H1 (cell line): Measurements from ENCODE around the gene STARD13. TPM values are rescaled to one million over a fixed set of nuclear protein-coding genes. Genes with fewer than 3 reads are reported as not detected.

Experiments
- CTCF ChIA-PET: fragments of 300-600 bp; sonication (Branson Sonifier 250); formaldehyde crosslinking; loops from one replicate; lab custom pipeline; 2021; ENCODE audit not compliant: partially characterized antibody; lab: Charles Lee
- POLR2A ChIA-PET: fragments of 300-600 bp; sonication (Branson Sonifier 250); formaldehyde crosslinking; loops from one replicate; lab custom pipeline; 2021; ENCODE audit warnings: inconsistent platforms; ENCODE audit not compliant: partially characterized antibody; lab: Charles Lee
- DNase-seq, 2 experiments: peaks; one replicate each; pipeline versions ENCODE4 v3.0.0 to v3.0.0-alpha.2; 2010 to 2022; ENCODE audit warnings: low spot score in 2 of 2, low read depth in 1 of 2, mixed read lengths in 1 of 2
- FAIRE-seq: peaks from 2 replicates; lab custom pipeline; 2011; peaks lifted over from hg19 to GRCh38; lab: Jason Lieb, UNC
- H2AFZ ChIP-seq: 2 replicates; pipeline ENCODE4 v1.8.1; 2012; ENCODE audit warnings: low read length, inconsistent platforms
- H2AK5ac ChIP-seq: 2 replicates; pipeline ENCODE4 v1.6.1; 2013; ENCODE audit warnings: low read depth, low read length
- H2BK120ac ChIP-seq: replicated peaks from 2 replicates; pipeline ENCODE3; 2013; ENCODE audit warnings: low read depth, low read length, inconsistent platforms
- H2BK12ac ChIP-seq: 2 replicates; pipeline ENCODE4 v1.6.1; 2013; ENCODE audit warnings: low read depth, low read length
- H2BK15ac ChIP-seq: 2 replicates; pipeline ENCODE4 v1.6.1; 2013; ENCODE audit warnings: low read length
- H2BK20ac ChIP-seq: 2 replicates; pipeline ENCODE4 v1.6.1; 2013; ENCODE audit warnings: low read length
- H2BK5ac ChIP-seq: 2 replicates; pipeline ENCODE4 v1.6.1; 2013; ENCODE audit warnings: low read depth, low read length
- H3K14ac ChIP-seq: 2 replicates; pipeline ENCODE4 v1.6.1; 2013; ENCODE audit warnings: inconsistent platforms; ENCODE audit not compliant: insufficient read length
- H3K18ac ChIP-seq: 2 replicates; pipeline ENCODE4 v1.6.1; 2013; ENCODE audit warnings: low read length; ENCODE audit errors: extremely low read depth
- H3K23ac ChIP-seq: 2 replicates; pipeline ENCODE4 v1.6.1; 2013; ENCODE audit warnings: inconsistent platforms; ENCODE audit not compliant: insufficient read length
- H3K23me2 ChIP-seq: 2 replicates; pipeline ENCODE4 v1.6.1; 2013; ENCODE audit warnings: low read depth, low read length
- H3K27ac ChIP-seq: 2 replicates; pipeline ENCODE4 v1.6.1; 2011; ENCODE audit warnings: low read depth, low read length, inconsistent platforms
- H3K27me3 ChIP-seq, 4 experiments: replicated peaks in 1 of 4; 1 replicate in 1 of 4; 2 replicates in 3 of 4; pipeline versions ENCODE4 v1.6.1 to v1.8.1; 2011 to 2013; ENCODE audit warnings: low read length in 3 of 4, mild to moderate bottlenecking in 3 of 4, inconsistent platforms in 2 of 4, mixed read lengths in 2 of 4, moderate library complexity in 1 of 4; ENCODE audit not compliant: control insufficient read depth in 3 of 4, insufficient read depth in 3 of 4; ENCODE audit errors: extremely low read depth in 1 of 4
- H3K36me3 ChIP-seq, 4 experiments: 2 replicates each; pipeline versions ENCODE4 v1.6.1 to v1.8.1; 2011 to 2013; ENCODE audit warnings: mild to moderate bottlenecking in 4 of 4, low read length in 3 of 4, moderate library complexity in 2 of 4, control low read depth in 1 of 4, inconsistent platforms in 1 of 4; ENCODE audit not compliant: insufficient read depth in 4 of 4, control insufficient read depth in 2 of 4
- H3K4ac ChIP-seq: replicated peaks from 2 replicates; pipeline ENCODE3; 2013; ENCODE audit warnings: low read length, low read depth, mixed read lengths, inconsistent platforms; ENCODE audit not compliant: insufficient read length
- H3K4me1 ChIP-seq, 4 experiments: replicated peaks in 1 of 4; 1 replicate in 1 of 4; 2 replicates in 3 of 4; pipeline versions ENCODE4 v1.6.1 to v1.8.1; 2011 to 2013; ENCODE audit warnings: low read length in 3 of 4, inconsistent platforms in 2 of 4, mixed read lengths in 1 of 4; ENCODE audit not compliant: insufficient read depth in 4 of 4, control insufficient read depth in 3 of 4
- H3K4me2 ChIP-seq, 2 experiments: 2 replicates each; pipeline versions ENCODE4 v1.6.1 to v1.8.1; 2011 to 2013; ENCODE audit warnings: low read depth in 2 of 2, low read length in 2 of 2, control low read depth in 1 of 2, inconsistent platforms in 1 of 2, mild to moderate bottlenecking in 1 of 2; ENCODE audit not compliant: insufficient read depth in 1 of 2
- H3K4me3 ChIP-seq, 4 experiments: fragments of 200-600, 300-600 bp in 1 of 4; sonication (generic), shearing (Covaris generic), sonication (Bioruptor Twin) in 1 of 4; 2 replicates each; pipeline versions ENCODE4 v1.5.1 to v1.8.1; 2011 to 2016; ENCODE audit warnings: low read length in 4 of 4, low read depth in 3 of 4, control low read depth in 2 of 4, inconsistent platforms in 2 of 4, mild to moderate bottlenecking in 2 of 4, mixed read lengths in 1 of 4, moderate library complexity in 1 of 4; ENCODE audit not compliant: insufficient read depth in 2 of 4; ENCODE audit errors: extremely low read depth in 1 of 4
- H3K56ac ChIP-seq: replicated peaks from 2 replicates; pipeline ENCODE3; 2013; ENCODE audit warnings: low read depth, mild to moderate bottlenecking, mixed read lengths, low read length, inconsistent platforms; ENCODE audit not compliant: insufficient read length
- H3K79me1 ChIP-seq: 2 replicates; pipeline ENCODE4 v1.6.1; 2013; ENCODE audit warnings: low read depth, low read length, control low read depth
- H3K79me2 ChIP-seq, 2 experiments: 2 replicates each; pipeline versions ENCODE4 v1.6.1 to v1.8.1; 2012 to 2013; ENCODE audit warnings: low read length in 2 of 2, mild to moderate bottlenecking in 2 of 2, inconsistent platforms in 1 of 2; ENCODE audit not compliant: insufficient read depth in 2 of 2, control insufficient read depth in 1 of 2
- H3K9ac ChIP-seq, 4 experiments: replicated peaks in 1 of 4; 1 replicate in 1 of 4; 2 replicates in 3 of 4; pipeline versions ENCODE4 v1.6.1 to v1.8.1; 2011 to 2013; ENCODE audit warnings: low read depth in 3 of 4, low read length in 3 of 4, control low read depth in 2 of 4, mild to moderate bottlenecking in 2 of 4, moderate library complexity in 2 of 4, inconsistent platforms in 1 of 4; ENCODE audit errors: extremely low read depth in 1 of 4
- H3K9me3 ChIP-seq, 2 experiments: 2 replicates each; pipeline versions ENCODE4 v1.6.1 to v1.8.1; 2012 to 2013; ENCODE audit warnings: mild to moderate bottlenecking in 2 of 2, moderate library complexity in 2 of 2, control low read depth in 1 of 2, inconsistent platforms in 1 of 2, low read depth in 1 of 2, low read length in 1 of 2, mixed read lengths in 1 of 2; ENCODE audit not compliant: insufficient read depth in 2 of 2
- H4K20me1 ChIP-seq, 2 experiments: replicated peaks in 1 of 2; 2 replicates each; pipeline versions ENCODE3 to v1.8.1; 2011 to 2013; ENCODE audit warnings: inconsistent platforms in 2 of 2, low read length in 2 of 2, mild to moderate bottlenecking in 1 of 2; ENCODE audit not compliant: insufficient read depth in 2 of 2, control insufficient read depth in 1 of 2
- H4K5ac ChIP-seq: 2 replicates; pipeline ENCODE4 v1.6.1; 2013; ENCODE audit warnings: low read length, low read depth, mixed read lengths, inconsistent platforms; ENCODE audit not compliant: insufficient read length
- H4K8ac ChIP-seq: 2 replicates; pipeline ENCODE4 v1.8.0; 2013; ENCODE audit warnings: mild to moderate bottlenecking, moderate library complexity, low read length, inconsistent platforms; ENCODE audit not compliant: insufficient read depth; ENCODE audit errors: extremely low read depth
- H4K91ac ChIP-seq: replicated peaks from 2 replicates; pipeline ENCODE3; 2013; ENCODE audit warnings: low read length, mixed read lengths, inconsistent platforms; ENCODE audit not compliant: insufficient read length
- CTBP2 ChIP-seq: IDR thresholded peaks from 2 replicates; pipeline ENCODE4 v1.7.0; 2011; ENCODE audit warnings: borderline replicate concordance, mild to moderate bottlenecking, moderate library complexity, mixed read lengths, low read length; ENCODE audit not compliant: insufficient read depth, insufficient read length
- EZH2 ChIP-seq: fragments of 200-600 bp; sonication (generic); IDR thresholded peaks from 2 replicates; pipeline ENCODE4 v1.7.1; 2012; ENCODE audit warnings: low read depth, mild to moderate bottlenecking, moderate library complexity, low read length, inconsistent platforms; ENCODE audit not compliant: severe bottlenecking
- NRF1 ChIP-seq: IDR thresholded peaks from 2 replicates; pipeline ENCODE4 v1.6.1; 2011; ENCODE audit warnings: mild to moderate bottlenecking, low read depth, low read length, improper control_type of control experiment
- SIX5 ChIP-seq: IDR thresholded peaks from 2 replicates; pipeline ENCODE4 v1.6.1; 2011; ENCODE audit warnings: mild to moderate bottlenecking, low read depth, low read length
- SP2 ChIP-seq: IDR thresholded peaks from 2 replicates; pipeline ENCODE4 v1.6.1; 2012; ENCODE audit warnings: mild to moderate bottlenecking, low read length, inconsistent platforms
- SP4 ChIP-seq: IDR thresholded peaks from 2 replicates; pipeline ENCODE4 v1.6.1; 2012; ENCODE audit warnings: low read length, inconsistent platforms
- USF2 ChIP-seq: IDR thresholded peaks from 2 replicates; pipeline ENCODE4 v1.6.1; 2011; ENCODE audit warnings: low read length, improper control_type of control experiment
- WGBS, 2 experiments: shearing (Covaris generic) in 1 of 2; methylation state at CpG; one replicate each; pipeline versions ENCODE4 v1.1.6 to v1.1.7; 2013 to 2015; ENCODE audit warnings: low lambda C conversion rate in 2 of 2, mixed read lengths in 2 of 2, inconsistent platforms in 1 of 2, low coverage in 1 of 2, missing lambda C conversion rate in 1 of 2; ENCODE audit not compliant: insufficient replicate concordance in 2 of 2, insufficient coverage in 1 of 2, insufficient read length in 1 of 2; ENCODE audit errors: extremely low coverage in 1 of 2, missing lambda C conversion rate in 1 of 2; 5-methylcytosine and 5-hydroxymethylcytosine counted together
- polyA plus RNA-seq, 7 experiments: library from polyadenylated mRNA; depleted of rRNA in 3 of 7; stranded (reverse) in 5 of 7; unstranded in 2 of 7; fragments of >200 nt in 5 of 7; fragments of 200-250 nt in 2 of 7; gene quantifications; 1 replicate in 5 of 7; 2 replicates in 1 of 7; 4 replicates in 1 of 7; pipeline versions ENCODE4 v1.2.1 to v1.2.3, GENCODE V29; 2011 to 2013; ENCODE audit warnings: missing spikeins in 2 of 7, mixed read lengths in 2 of 7
- total RNA-seq: library from RNA; stranded (reverse); fragmentation: NEBNext Ultra II Directional; extraction: Animal tissue kit (Norgen Biotek cat#: 25700); gene quantifications from 2 replicates; pipeline ENCODE4 v1.2.1, GENCODE V29; 2021

Gene STARD13
- total and polyA plus RNA-seq, 2 of the 8 experiments (the other 6 are each of a cell fraction or from before 2014, with no cell fraction given): 0.82 to 2.9 TPM

- Histone ChIP-seq H3K23ac (no peak overlapping the region), H2AK5ac (no peak overlapping the region), H3K14ac (no peak overlapping the region), H3K27ac (no peak overlapping the region), H3K4me3 (no peak overlapping the region), H3K9me3 (no peaks in the 10 kb centered on the region), H2BK15ac (no peak overlapping the region), H2AFZ (no peak overlapping the region), H3K18ac (no peak overlapping the region), H2BK20ac (no peak overlapping the region), H2BK5ac (no peak overlapping the region), H4K5ac (no peak overlapping the region), H3K9ac (no peak overlapping the region), H4K91ac (no peak overlapping the region), H3K4ac (no peak overlapping the region), H3K79me1 (no peaks in the 10 kb centered on the region), H3K4me2 (no peak overlapping the region), H2BK120ac (no peak overlapping the region), H3K23me2 (no peaks in the 10 kb centered on the region), H3K4me1 (peaks cover 0 to 2% (median 0%) of the 10 kb centered on the region in 4 experiments; a peak in 2 of 7 replicates), H3K36me3 (no peaks in the 10 kb centered on the region), H3K27me3 (no peaks in the 10 kb centered on the region), H3K79me2 (no peaks in the 10 kb centered on the region), H4K8ac (no peak overlapping the region), H2BK12ac (no peak overlapping the region), H3K56ac (no peak overlapping the region), H4K20me1 (no peaks in the 10 kb centered on the region)
- 98% methylated on average over 2 of the region's 2 CpGs; no CpG with 5 or more reads in 1 of the 2 experiments for WGBS, 2 experiments
- ChIA-PET POLR2A (no interaction called here), CTCF (no interaction called here)
- FAIRE-seq: no peak
- TF ChIP-seq NRF1 (no peak), SIX5 (no peak), USF2 (no peak), SP2 (no peak), EZH2 (no peak), SP4 (no peak), CTBP2 (no peak)
- DNase-seq: no peak
Observed at GRCh38 chr13:33101835-33102234, 183.7 kb downstream of the STARD13 start.
